ENCODE results near the gene ARHGAP18. TPM values are rescaled to one million over a fixed set of nuclear protein-coding genes. Genes with fewer than 3 reads are reported as not detected.

The ARHGAP18 gene
- total and polyA plus RNA-seq, 7 donors = 1.6 to 6.8 (median 5.5) TPM

DNA sequence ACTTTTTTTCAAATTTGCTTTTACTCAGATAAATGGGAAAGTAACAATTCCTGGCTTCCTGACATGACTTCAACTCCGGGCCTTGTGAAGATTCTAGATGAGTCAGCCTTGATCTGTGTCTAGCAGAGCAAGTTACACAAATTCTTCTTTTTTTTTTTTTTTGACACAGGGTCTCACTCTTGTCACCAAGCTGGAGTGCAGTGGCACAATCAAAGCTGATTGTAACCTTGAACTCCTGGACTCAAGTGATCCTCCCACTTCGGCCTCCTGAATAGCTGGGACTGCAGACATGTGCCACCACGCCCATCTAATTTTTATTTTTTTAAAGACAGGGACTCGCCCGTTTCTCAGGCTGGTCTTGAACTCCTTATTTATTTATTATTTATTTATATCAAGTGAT is 7.3 kb upstream of the ARHGAP18 start:
- WGBS, 3 donors = 69 to 71% (median 70%) methylated on average over 5 of the region's 5 CpGs
- no peaks in the 10 kb centered on the region for H3K4me1 ChIP-seq

DNA sequence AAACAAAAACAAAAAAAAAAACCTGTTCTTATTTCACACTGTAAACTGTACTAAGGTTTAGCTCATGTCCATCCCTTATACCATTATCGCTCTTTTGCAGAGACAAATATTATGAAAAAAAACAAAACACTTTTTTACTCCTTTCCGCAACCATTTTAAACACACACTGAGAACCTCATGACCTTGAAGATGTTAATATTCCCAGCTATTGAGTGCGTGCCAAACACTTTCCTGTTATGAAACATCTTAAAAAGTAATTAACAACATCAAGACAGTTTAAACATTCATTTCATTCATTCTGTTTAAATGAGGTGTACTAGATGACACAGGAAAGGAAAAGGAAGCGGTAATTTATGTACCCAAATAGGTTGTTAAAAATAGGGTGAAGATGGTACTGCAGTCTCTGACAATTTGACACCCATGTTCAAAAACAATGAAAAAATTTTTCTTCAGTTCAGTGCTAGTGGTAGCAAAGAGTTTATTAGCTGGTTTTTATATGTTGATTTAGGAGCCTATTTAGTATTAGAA is 3.9 kb upstream of the ARHGAP18 start:
- Histone ChIP-seq H3K27me3 (ENCODE audit: insufficient read depth in 3 of 3, low read length in 2 of 3) (no peaks in the 10 kb centered on the region), H3K4me3 (no peak overlapping the region), H3K9me3 (no peaks in the 10 kb centered on the region), H3K27ac (no peak overlapping the region), H3K4me1 (peaks cover 4% of the 10 kb centered on the region), H3K36me3 (ENCODE audit: insufficient read depth in 1 of 2, low read depth in 1 of 2) (no peaks in the 10 kb centered on the region)
- ATAC-seq (no peak), DNase-seq (no peak)
- 72 to 80% (median 76%) methylated on average over 4 of the region's 4 CpGs for WGBS, 3 donors
- TF ChIP-seq, protein P1, sequence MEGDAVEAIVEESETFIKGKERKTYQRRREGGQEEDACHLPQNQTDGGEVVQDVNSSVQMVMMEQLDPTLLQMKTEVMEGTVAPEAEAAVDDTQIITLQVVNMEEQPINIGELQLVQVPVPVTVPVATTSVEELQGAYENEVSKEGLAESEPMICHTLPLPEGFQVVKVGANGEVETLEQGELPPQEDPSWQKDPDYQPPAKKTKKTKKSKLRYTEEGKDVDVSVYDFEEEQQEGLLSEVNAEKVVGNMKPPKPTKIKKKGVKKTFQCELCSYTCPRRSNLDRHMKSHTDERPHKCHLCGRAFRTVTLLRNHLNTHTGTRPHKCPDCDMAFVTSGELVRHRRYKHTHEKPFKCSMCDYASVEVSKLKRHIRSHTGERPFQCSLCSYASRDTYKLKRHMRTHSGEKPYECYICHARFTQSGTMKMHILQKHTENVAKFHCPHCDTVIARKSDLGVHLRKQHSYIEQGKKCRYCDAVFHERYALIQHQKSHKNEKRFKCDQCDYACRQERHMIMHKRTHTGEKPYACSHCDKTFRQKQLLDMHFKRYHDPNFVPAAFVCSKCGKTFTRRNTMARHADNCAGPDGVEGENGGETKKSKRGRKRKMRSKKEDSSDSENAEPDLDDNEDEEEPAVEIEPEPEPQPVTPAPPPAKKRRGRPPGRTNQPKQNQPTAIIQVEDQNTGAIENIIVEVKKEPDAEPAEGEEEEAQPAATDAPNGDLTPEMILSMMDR (IDR thresholded peaks at IDR 0.05) = no peak
- intact Hi-C loops (cut with DNase I) = loop anchor here (5.0 kb wide), 2 partner anchors 42 to 87 kb away; no protein-coding TSS in a partner anchor

More for the DNA sequence above, 7.3 kb upstream of the ARHGAP18 start:
- Histone ChIP-seq H3K9me3 (no peaks in the 10 kb centered on the region), H3K27me3 (ENCODE audit: insufficient read depth in 3 of 3, low read length in 2 of 3) (no peaks in the 10 kb centered on the region), H3K4me3 (no peak overlapping the region), H3K27ac (no peak overlapping the region), H3K36me3 (ENCODE audit: insufficient read depth in 1 of 2, low read depth in 1 of 2) (no peaks in the 10 kb centered on the region)
- DNase-seq (no peak), ATAC-seq (peak in 1 of 4 donors; percentile 45)
- TF ChIP-seq, protein P1 (IDR thresholded peaks at IDR 0.05) = no peak
- intact Hi-C loops (cut with DNase I) = no loop called here

DNA sequence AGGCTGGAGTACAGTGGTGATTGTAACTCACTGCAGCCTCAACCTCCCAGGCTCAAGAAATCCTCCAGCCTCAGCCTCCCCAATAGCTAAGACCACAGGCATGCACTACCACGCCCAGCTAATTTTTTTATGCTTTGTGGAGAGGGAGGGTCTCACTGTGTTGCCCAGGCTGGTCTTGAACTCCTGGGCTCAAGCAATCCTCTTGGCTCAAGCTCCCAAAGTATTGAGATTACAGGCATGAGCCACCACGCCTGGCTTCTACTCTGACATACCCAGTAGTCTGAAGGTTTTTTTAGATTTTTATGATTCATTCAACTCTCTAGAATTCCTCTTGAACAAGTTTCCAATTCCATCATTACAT is 1.3 kb upstream of the ARHGAP18 start:
- no peak for DNase-seq
- no peak overlapping the region for H3K4me3 ChIP-seq
- no peaks in the 10 kb centered on the region for H3K9me3 ChIP-seq
- no peak for ATAC-seq
- no peaks in the 10 kb centered on the region for H3K36me3 ChIP-seq (ENCODE audit: insufficient read depth in 1 of 2, low read depth in 1 of 2)
- intact Hi-C loops (cut with DNase I) = loop anchor here (5.0 kb wide), 2 partner anchors 39 to 84 kb away; no protein-coding TSS in a partner anchor
- 92 to 94% (median 93%) methylated on average over 2 of the region's 2 CpGs for WGBS, 3 donors
- TF ChIP-seq, protein P1 (IDR thresholded peaks at IDR 0.05) = no peak
- H3K27ac ChIP-seq = no peak overlapping the region
- H3K4me1 ChIP-seq = peaks cover 17% of the 10 kb centered on the region
- no peaks in the 10 kb centered on the region for H3K27me3 ChIP-seq (ENCODE audit: insufficient read depth in 3 of 3, low read length in 2 of 3)

DNA sequence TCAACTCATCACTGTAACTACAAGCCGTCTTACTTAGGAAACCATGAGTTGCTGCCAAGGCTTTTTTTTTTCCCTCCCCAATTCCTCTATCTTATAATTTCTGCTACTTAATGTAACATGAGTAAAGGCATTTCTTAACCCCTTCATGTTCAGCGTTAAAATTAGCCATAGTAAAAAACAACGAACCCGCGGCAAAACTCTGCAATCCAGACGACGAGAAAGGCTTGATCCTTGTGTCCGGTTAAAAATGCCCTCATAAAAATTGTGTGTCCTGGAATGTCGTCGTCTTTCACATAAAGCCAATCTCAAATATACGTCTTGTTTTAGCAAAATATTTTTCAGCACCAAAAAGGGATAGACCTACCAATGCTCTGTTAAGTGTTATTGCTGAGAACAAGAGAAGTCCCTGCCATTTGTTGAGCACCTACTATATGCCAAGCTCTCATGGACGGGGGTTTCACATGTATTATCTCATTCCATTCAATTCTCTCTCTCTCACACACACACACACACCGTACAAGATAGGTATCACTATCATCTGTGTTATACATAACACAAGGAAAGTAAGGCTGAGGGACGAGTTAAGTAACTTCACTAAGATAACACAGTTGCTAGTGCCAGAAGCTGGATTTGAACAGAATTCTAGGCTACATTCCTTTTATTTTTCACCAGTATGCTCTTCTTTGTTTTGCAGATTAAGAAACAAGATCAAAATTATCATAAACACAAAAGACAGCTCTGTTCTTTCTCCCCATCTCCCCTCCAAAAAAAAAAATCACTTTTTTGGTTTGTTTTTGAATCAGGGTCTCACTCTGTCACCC is 683 bp upstream of the ARHGAP18 start:
- Histone ChIP-seq H3K9me3 (no peaks in the 10 kb centered on the region), H3K27ac (peak overlapping the region; percentile 85), H3K36me3 (ENCODE audit: insufficient read depth in 1 of 2, low read depth in 1 of 2) (no peaks in the 10 kb centered on the region), H3K4me1 (peaks cover 23% of the 10 kb centered on the region), H3K4me3 (peak overlapping the region; percentile 73), H3K27me3 (ENCODE audit: insufficient read depth in 3 of 3, low read length in 2 of 3) (no peaks in the 10 kb centered on the region)
- TF ChIP-seq, protein P1 (IDR thresholded peaks at IDR 0.05) = no peak
- intact Hi-C loops (cut with DNase I) = loop anchor here (5.0 kb wide), 2 partner anchors 38 to 83 kb away; no protein-coding TSS in a partner anchor
- 10 to 17% (median 13%) methylated on average over 14 of the region's 14 CpGs for WGBS, 3 donors
- DNase-seq = no peak
- no peak for ATAC-seq

Measured in psoas muscle (tissue), 8 donors.